Neuronal stem cell (in vitro differentiated cells): ENCODE results near the gene CELSR2.

Experiments used
- DNase-seq: peaks from one replicate; pipeline ENCODE4 v3.0.0-alpha.2; 2013; ENCODE audit warnings: low spot score
- H2AFZ ChIP-seq: one replicate; pipeline ENCODE4 v1.6.1; 2013; ENCODE audit warnings: mild to moderate bottlenecking, low read length, inconsistent platforms
- H2AK5ac ChIP-seq: 2 replicates; pipeline ENCODE4 v1.6.1; 2013; ENCODE audit warnings: low read depth, mild to moderate bottlenecking, inconsistent platforms, low read length, moderate library complexity, mixed read lengths
- H2BK120ac ChIP-seq: 2 replicates; pipeline ENCODE4 v1.6.1; 2013; ENCODE audit warnings: low read depth, mild to moderate bottlenecking, inconsistent platforms, low read length, moderate library complexity, mixed read lengths
- H2BK12ac ChIP-seq: one replicate; pipeline ENCODE4 v1.6.1; 2013; ENCODE audit warnings: low read length, inconsistent platforms
- H2BK15ac ChIP-seq: 2 replicates; pipeline ENCODE4 v1.6.1; 2013; ENCODE audit warnings: mild to moderate bottlenecking, low read length, inconsistent platforms, mixed read lengths
- H2BK5ac ChIP-seq: one replicate; pipeline ENCODE4 v1.6.1; 2013; ENCODE audit warnings: inconsistent platforms, mild to moderate bottlenecking, low read length, moderate library complexity
- H3K14ac ChIP-seq: one replicate; pipeline ENCODE4 v1.6.1; 2013; ENCODE audit warnings: low read length, inconsistent platforms
- H3K18ac ChIP-seq: 2 replicates; pipeline ENCODE4 v1.6.1; 2013; ENCODE audit warnings: low read length, inconsistent platforms
- H3K23ac ChIP-seq: 2 replicates; pipeline ENCODE4 v1.6.1; 2013; ENCODE audit warnings: low read depth, mild to moderate bottlenecking, mixed read lengths, low read length, inconsistent platforms; ENCODE audit not compliant: poor library complexity
- H3K27ac ChIP-seq: replicated peaks from 3 replicates; pipeline ENCODE4 v1.5.1; 2013; ENCODE audit warnings: low read length, inconsistent platforms
- H3K27me3 ChIP-seq, 3 experiments: 2 replicates each; pipeline ENCODE4 v1.6.1; 2013; ENCODE audit warnings: low read length in 3 of 3, mild to moderate bottlenecking in 2 of 3, inconsistent platforms in 1 of 3, low read depth in 1 of 3, mixed read lengths in 1 of 3, moderate library complexity in 1 of 3; ENCODE audit not compliant: control insufficient read depth in 3 of 3, insufficient read depth in 3 of 3
- H3K36me3 ChIP-seq, 2 donors: replicated peaks in 1 of 2; 2 replicates each; pipeline ENCODE4 v1.6.1; 2013; ENCODE audit warnings: low read length in 2 of 2; ENCODE audit not compliant: control insufficient read depth in 2 of 2, insufficient read depth in 2 of 2
- H3K4ac ChIP-seq: 2 replicates; pipeline ENCODE4 v1.6.1; 2013; ENCODE audit warnings: inconsistent platforms, mild to moderate bottlenecking, low read length, moderate library complexity
- H3K4me1 ChIP-seq, 2 donors: 1 replicate in 1 of 2; 2 replicates in 1 of 2; pipeline ENCODE4 v1.6.1; 2013; ENCODE audit warnings: low read length in 2 of 2, low read depth in 1 of 2; ENCODE audit not compliant: control insufficient read depth in 2 of 2, insufficient read depth in 1 of 2
- H3K4me2 ChIP-seq: one replicate; pipeline ENCODE4 v1.6.1; 2013; ENCODE audit warnings: mild to moderate bottlenecking, low read length, inconsistent platforms; ENCODE audit not compliant: insufficient read depth, poor library complexity, severe bottlenecking
- H3K4me3 ChIP-seq, 2 donors: 2 replicates each; pipeline ENCODE4 v1.5.1; 2013; ENCODE audit warnings: low read length in 2 of 2, mild to moderate bottlenecking in 2 of 2, inconsistent platforms in 1 of 2, moderate library complexity in 1 of 2
- H3K79me1 ChIP-seq: one replicate; pipeline ENCODE4 v1.6.1; 2013; ENCODE audit warnings: low read depth, mild to moderate bottlenecking, inconsistent platforms, low read length, moderate library complexity
- H3K9ac ChIP-seq: one replicate; pipeline ENCODE4 v1.6.1; 2013; ENCODE audit warnings: mild to moderate bottlenecking, low read depth, low read length, inconsistent platforms; ENCODE audit not compliant: poor library complexity
- H3K9me3 ChIP-seq, 2 donors: replicated peaks in 1 of 2; 2 replicates each; pipeline versions ENCODE3 to v1.6.1; 2013; ENCODE audit warnings: low read length in 2 of 2, mild to moderate bottlenecking in 2 of 2, inconsistent platforms in 1 of 2, low read depth in 1 of 2, mixed read lengths in 1 of 2, moderate library complexity in 1 of 2; ENCODE audit not compliant: control insufficient read depth in 2 of 2, insufficient read depth in 1 of 2
- H4K8ac ChIP-seq: one replicate; pipeline ENCODE4 v1.6.1; 2013; ENCODE audit warnings: low read depth, mild to moderate bottlenecking, inconsistent platforms, low read length, moderate library complexity
- H4K91ac ChIP-seq: one replicate; pipeline ENCODE4 v1.6.1; 2013; ENCODE audit warnings: low read length, low read depth, mild to moderate bottlenecking, inconsistent platforms; ENCODE audit not compliant: poor library complexity
- WGBS, 2 donors: extraction: QIAGEN DNeasy Blood & Tissue Kit; methylation state at CpG; one replicate each; pipeline ENCODE4 v1.1.7; 2013; ENCODE audit warnings: missing lambda C conversion rate in 2 of 2, mixed read lengths in 1 of 2; ENCODE audit not compliant: insufficient read length in 2 of 2, insufficient replicate concordance in 1 of 2; ENCODE audit errors: extremely low coverage in 2 of 2; 5-methylcytosine and 5-hydroxymethylcytosine counted together

Gene CELSR2

DNA sequence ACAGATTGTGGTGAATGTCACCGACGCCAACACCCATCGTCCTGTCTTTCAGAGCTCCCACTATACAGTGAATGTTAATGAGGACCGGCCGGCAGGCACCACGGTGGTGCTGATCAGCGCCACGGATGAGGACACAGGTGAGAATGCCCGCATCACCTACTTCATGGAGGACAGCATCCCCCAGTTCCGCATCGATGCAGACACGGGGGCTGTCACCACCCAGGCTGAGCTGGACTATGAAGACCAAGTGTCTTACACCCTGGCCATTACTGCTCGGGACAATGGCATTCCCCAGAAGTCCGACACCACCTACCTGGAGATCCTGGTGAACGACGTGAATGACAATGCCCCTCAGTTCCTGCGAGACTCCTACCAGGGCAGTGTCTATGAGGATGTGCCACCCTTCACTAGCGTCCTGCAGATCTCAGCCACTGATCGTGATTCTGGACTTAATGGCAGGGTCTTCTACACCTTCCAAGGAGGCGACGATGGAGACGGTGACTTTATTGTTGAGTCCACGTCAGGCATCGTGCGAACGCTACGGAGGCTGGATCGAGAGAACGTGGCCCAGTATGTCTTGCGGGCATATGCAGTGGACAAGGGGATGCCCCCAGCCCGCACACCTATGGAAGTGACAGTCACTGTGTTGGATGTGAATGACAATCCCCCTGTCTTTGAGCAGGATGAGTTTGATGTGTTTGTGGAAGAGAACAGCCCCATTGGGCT, 3.0 kb downstream of the CELSR2 start:
- no peak overlapping the region for H2BK5ac ChIP-seq
- H4K91ac ChIP-seq: no peak overlapping the region
- H2AK5ac ChIP-seq: peak overlapping the region; percentile 33
- peak overlapping the region; percentile 6 for H3K18ac ChIP-seq
- H3K9me3 ChIP-seq: peaks cover 24 to 30% of the 10 kb centered on the region in 2 donors
- H3K27ac ChIP-seq: no peak overlapping the region
- no peak overlapping the region for H3K9ac ChIP-seq
- no peak overlapping the region for H3K4me2 ChIP-seq
- H3K4me3 ChIP-seq: no peak overlapping the region
- H3K27me3 ChIP-seq: no peaks in the 10 kb centered on the region
- H3K4me1 ChIP-seq: peaks cover 50 to 51% of the 10 kb centered on the region in 2 donors
- H3K14ac ChIP-seq: no peak overlapping the region
- H3K4ac ChIP-seq: no peak overlapping the region
- peak overlapping the region; percentile 50 for H2BK15ac ChIP-seq
- no peak overlapping the region for H4K8ac ChIP-seq
- H2BK12ac ChIP-seq: no peak overlapping the region
- no peak overlapping the region for H2AFZ ChIP-seq
- WGBS, 2 donors: no CpG with 5 or more reads among the region's 31 CpGs
- DNase-seq: no peak
- H3K36me3 ChIP-seq: peaks cover 25 to 58% of the 10 kb centered on the region in 2 donors
- H3K79me1 ChIP-seq: peaks cover 35% of the 10 kb centered on the region
- no peak overlapping the region for H2BK120ac ChIP-seq
- peak overlapping the region; percentile 59 for H3K23ac ChIP-seq

DNA sequence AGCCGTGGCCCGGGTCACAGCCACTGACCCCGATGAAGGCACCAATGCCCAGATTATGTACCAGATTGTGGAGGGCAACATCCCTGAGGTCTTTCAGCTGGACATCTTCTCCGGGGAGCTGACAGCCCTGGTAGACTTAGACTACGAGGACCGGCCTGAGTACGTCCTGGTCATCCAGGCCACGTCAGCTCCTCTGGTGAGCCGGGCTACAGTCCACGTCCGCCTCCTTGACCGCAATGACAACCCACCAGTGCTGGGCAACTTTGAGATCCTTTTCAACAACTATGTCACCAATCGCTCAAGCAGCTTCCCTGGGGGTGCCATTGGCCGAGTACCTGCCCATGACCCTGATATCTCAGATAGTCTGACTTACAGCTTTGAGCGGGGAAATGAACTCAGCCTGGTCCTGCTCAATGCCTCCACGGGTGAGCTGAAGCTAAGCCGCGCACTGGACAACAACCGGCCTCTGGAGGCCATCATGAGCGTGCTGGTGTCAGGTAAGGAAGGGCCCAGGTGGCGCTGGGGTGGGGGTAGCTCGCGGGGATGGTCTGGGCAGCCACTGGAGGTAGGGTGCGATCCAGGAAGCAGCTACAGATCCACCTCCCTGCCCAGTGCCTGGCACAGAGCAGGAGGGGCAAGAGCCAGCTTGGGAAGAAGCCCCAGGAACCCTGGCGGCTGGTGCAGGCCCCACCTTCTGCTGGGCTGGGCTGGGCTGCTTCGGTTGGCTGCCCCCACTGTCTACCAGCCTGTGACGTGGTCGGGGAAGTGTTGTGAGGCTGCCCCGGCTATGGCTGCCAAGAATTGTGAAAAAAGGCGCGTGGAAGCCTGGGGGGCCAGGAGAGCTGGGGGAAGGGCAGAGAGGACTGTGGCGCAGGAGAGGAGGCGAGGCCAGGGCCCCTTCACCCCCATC, 3.8 kb downstream of the CELSR2 start:
- H3K27me3 ChIP-seq: no peaks in the 10 kb centered on the region
- H3K27ac ChIP-seq: peak overlapping the region; percentile 90
- H3K79me1 ChIP-seq: peaks cover 37% of the 10 kb centered on the region
- H3K4me1 ChIP-seq: peaks cover 54 to 55% of the 10 kb centered on the region in 2 donors
- H2BK12ac ChIP-seq: peak overlapping the region; percentile 78
- H2BK5ac ChIP-seq: peak overlapping the region; percentile 98
- peaks cover 24 to 30% of the 10 kb centered on the region in 2 donors for H3K9me3 ChIP-seq
- H4K8ac ChIP-seq: peak overlapping the region; percentile 66
- no CpG with 5 or more reads among the region's 33 CpGs for WGBS, 2 donors
- peak overlapping the region; percentile 93 for H2BK120ac ChIP-seq
- peak overlapping the region; percentile 77 for H3K14ac ChIP-seq
- peak overlapping the region; percentile 80 for H3K9ac ChIP-seq
- peak overlapping the region; percentile 40 for H3K4me2 ChIP-seq
- H3K23ac ChIP-seq: peak overlapping the region; percentile 59
- peak overlapping the region; percentile 72 for H3K4ac ChIP-seq
- peak overlapping the region; percentile 50 for H2BK15ac ChIP-seq
- H3K36me3 ChIP-seq: peaks cover 25 to 66% of the 10 kb centered on the region in 2 donors
- peak overlapping the region in 1 of 2 donors; percentile 35 for H3K4me3 ChIP-seq
- H2AFZ ChIP-seq: peak overlapping the region; percentile 68
- H4K91ac ChIP-seq: peak overlapping the region; percentile 75
- no peak for DNase-seq
- peak overlapping the region; percentile 96 for H2AK5ac ChIP-seq
- H3K18ac ChIP-seq: peak overlapping the region; percentile 98

DNA sequence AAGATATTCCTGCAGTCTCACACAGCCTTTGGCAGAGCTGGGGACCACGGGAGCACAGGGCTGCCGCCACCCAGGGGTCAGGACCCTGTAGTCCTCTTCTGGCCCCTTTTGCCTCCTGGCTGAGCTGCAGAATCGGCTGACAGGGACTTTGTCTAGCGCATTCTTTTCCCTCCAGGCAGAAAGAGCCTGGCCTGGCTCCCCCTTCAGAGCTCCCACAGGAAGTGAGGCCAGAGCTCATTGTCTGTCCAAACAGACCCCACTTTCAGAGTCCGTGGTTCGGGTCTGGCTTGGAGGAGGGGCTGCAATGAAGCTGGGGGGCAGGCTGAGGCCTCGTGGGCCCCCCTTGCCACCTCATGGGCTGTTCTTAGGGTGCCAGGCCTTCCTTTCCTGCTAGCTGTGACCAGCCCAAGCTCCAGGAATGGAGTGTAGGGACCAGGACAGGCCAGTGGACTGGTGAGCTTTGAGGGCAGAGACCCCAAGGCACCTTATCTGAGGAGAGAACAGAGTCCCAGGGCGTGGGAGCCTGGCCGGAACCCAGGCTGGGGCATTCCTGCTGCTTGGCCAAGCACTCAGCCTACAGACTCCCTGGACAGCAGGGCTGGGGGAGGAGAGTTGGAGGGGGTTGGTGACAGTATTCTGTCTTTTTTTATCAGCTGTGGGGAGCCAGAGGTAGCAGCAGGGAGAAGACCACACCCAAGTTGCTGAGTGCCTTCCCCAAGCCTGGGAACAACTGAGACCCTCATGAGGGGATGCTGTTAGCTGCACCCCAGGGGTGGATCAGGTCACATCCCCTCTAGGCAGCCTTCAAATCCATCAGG, 4.7 kb downstream of the CELSR2 start:
- Histone ChIP-seq H2BK120ac (peak overlapping the region; percentile 93), H3K4ac (peak overlapping the region; percentile 76), H3K9ac (peak overlapping the region; percentile 87), H3K18ac (peak overlapping the region; percentile 98), H3K23ac (no peak overlapping the region), H3K4me2 (peak overlapping the region; percentile 40), H2BK5ac (peak overlapping the region; percentile 98), H4K8ac (peak overlapping the region; percentile 66), H3K14ac (peak overlapping the region; percentile 77), H2AFZ (peak overlapping the region; percentile 68), H3K9me3 (peaks cover 24 to 30% of the 10 kb centered on the region in 2 donors), H3K4me3 (peak overlapping the region in 1 of 2 donors; percentile 35), H4K91ac (peak overlapping the region; percentile 95), H3K79me1 (peaks cover 40% of the 10 kb centered on the region), H3K36me3 (peaks cover 29 to 75% of the 10 kb centered on the region in 2 donors), H3K27me3 (no peaks in the 10 kb centered on the region), H2BK15ac (peak overlapping the region; percentile 84), H2AK5ac (peak overlapping the region; percentile 96), H2BK12ac (peak overlapping the region; percentile 85), H3K27ac (peak overlapping the region; percentile 90), H3K4me1 (peaks cover 57% of the 10 kb centered on the region in 2 donors)
- no CpG with 5 or more reads among the region's 9 CpGs for WGBS, 2 donors
- peak; percentile 56 for DNase-seq
